SK-N-MC (cell line): ENCODE results near the gene ERVK3-1.
"Not testable (repeated sequence)": the region's sequence is repeated elsewhere in the genome, so short reads cannot be mapped to it uniquely, and the experiment has no call there.

Source experiments
- DNase-seq: peaks from one replicate; pipeline ENCODE4 v3.0.0-alpha.2; 2011; ENCODE audit warnings: low read depth, low spot score
- H3K27ac ChIP-seq: fragments of 200-600 bp; sonication (generic); 2 replicates; pipeline ENCODE4 v1.5.1; 2016; ENCODE audit warnings: mixed run types
- H3K36me3 ChIP-seq: fragments of 200-600 bp; sonication (generic); 2 replicates; pipeline ENCODE4 v1.6.1; 2017; ENCODE audit warnings: antibody characterized with exemption, low read length, mixed read lengths; ENCODE audit not compliant: insufficient read depth
- H3K4me3 ChIP-seq: fragments of 200-600 bp; sonication (generic); 2 replicates; pipeline ENCODE4 v1.5.1; 2016
- H3K9ac ChIP-seq: fragments of 200-600 bp; sonication (generic); 2 replicates; pipeline ENCODE4 v1.8.0; 2017; ENCODE audit warnings: mixed run types, mixed read lengths; ENCODE audit not compliant: insufficient read length
- H3K9me3 ChIP-seq: fragments of 200-600 bp; sonication (generic); 2 replicates; pipeline ENCODE4 v1.6.1; 2017; ENCODE audit warnings: low read depth, mild to moderate bottlenecking, antibody characterized with exemption, low read length, moderate library complexity, mixed read lengths
- EZH2 ChIP-seq: fragments of 200-600 bp; sonication (generic); IDR thresholded peaks from one replicate; pipeline ENCODE4 v1.6.1; 2017; ENCODE audit warnings: antibody characterized with exemption
- FOXP2 ChIP-seq: optimal IDR thresholded peaks from 2 replicates; pipeline ENCODE3; 2011; ENCODE audit warnings: mild to moderate bottlenecking, moderate library complexity; ENCODE audit not compliant: insufficient read depth; ENCODE audit errors: extremely low read length, control extremely low read depth
- POLR2AphosphoS5 ChIP-seq: IDR thresholded peaks from 2 replicates; pipeline ENCODE4 v1.6.1; 2012; ENCODE audit warnings: mild to moderate bottlenecking, low read depth, low read length, borderline replicate concordance

Gene ERVK3-1

DNA sequence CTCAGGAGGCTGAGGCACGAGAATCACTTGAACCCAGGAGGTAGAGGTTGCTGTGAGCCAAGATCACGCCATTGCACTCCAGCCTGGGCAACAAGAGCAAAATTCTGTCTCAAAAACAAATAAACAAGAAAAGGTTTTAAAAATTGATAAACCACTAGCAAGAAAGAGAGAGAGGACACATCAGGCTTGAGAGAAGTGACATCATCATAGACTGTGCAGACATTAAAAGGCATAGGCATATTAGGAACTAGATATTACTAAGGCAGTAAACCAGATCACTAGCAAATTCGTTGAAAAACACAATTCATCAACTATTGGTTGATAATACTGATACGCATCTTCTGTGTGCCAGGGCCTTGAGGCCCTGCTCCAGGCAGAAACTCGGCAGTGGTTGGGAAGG is 40.4 kb downstream of the ERVK3-1 start:
- DNase-seq, result no peak
- H3K9ac ChIP-seq, result no peak overlapping the region
- H3K36me3 ChIP-seq, result no peaks in the 10 kb centered on the region
- H3K27ac ChIP-seq, result no peak overlapping the region
- TF ChIP-seq POLR2AphosphoS5 (no peak), FOXP2 (no peak), EZH2 (no peak)
- no peak overlapping the region for H3K4me3 ChIP-seq
- no peaks in the 10 kb centered on the region for H3K9me3 ChIP-seq

DNA sequence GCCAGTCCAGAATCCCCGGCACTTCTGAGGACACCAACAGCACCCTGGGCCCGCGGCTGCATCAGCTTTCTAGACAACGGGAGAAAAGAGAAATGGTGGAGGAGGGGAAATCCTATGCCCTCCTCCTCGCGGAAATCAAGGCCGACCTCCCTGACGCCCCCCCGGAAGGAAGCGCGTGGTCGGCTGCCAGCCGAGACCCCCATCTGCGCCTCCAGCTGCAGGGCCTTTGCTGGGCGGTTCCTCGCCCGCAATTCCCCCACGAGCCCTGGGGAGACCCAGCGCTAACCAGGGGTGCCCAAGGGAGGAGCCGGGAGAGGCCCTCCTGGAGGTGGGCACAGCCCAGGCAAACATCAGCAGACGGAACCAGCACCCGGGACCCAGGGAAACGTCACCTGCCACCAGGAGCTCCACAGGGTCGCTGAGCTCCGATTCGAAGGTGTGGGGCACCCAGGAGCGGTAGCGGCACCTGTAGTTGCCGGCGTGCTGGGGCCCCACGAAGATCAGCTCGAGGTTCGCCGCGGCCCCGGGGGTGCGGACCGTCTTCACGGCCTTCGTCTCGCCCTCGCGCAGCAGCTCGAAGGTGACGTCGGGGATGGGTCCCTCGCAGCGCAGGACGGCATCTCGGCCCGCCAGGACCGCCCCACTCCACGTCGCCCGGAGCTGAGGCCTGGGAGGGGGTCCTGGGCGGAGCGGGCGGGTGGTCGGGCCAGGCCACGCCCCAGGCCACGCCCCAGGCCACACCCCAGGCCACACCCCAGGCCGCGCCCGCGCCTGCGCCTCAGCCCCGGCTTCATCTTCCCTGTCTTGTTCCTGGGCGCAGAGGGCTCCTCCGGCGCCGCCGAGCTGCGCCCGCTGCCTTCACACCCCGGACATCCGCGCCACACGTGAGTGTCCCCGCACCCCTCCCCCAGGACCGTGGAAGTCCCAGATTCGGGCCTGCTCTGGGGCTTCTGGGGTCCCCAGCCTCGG is 42.1 kb downstream of the ERVK3-1 start:
- no peak for DNase-seq
- Histone ChIP-seq H3K9ac (peak overlapping the region; percentile 74), H3K4me3 (peak overlapping the region; percentile 86), H3K9me3 (no peaks in the 10 kb centered on the region), H3K36me3 (no peaks in the 10 kb centered on the region), H3K27ac (no peak overlapping the region)
- TF ChIP-seq FOXP2 (no peak), EZH2 (no peak), POLR2AphosphoS5 (peak; percentile 78; the same call in 1 of the 2 replicates)

DNA sequence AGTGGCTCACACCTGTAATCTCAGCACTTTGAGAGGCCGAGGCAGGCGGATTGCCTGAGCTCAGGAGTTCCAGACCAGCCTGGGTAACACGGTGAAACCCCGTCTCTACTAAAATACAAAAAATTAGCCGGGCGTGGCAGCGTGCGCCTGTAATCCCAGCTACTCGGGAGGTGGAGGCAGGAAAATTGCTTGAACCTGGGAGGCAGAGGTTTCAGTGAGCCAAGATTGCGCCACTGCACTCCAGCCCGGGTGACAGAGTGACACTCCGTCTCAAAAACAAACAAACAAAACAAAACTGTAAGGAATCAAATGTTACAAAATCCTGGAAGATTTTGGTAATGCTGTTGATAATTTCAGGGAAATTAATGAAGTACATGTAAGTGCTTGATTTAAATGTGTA is 42.9 kb downstream of the ERVK3-1 start:
- not testable (repeated sequence) for DNase-seq
- peak overlapping the region; percentile 74 for H3K9ac ChIP-seq

DNA sequence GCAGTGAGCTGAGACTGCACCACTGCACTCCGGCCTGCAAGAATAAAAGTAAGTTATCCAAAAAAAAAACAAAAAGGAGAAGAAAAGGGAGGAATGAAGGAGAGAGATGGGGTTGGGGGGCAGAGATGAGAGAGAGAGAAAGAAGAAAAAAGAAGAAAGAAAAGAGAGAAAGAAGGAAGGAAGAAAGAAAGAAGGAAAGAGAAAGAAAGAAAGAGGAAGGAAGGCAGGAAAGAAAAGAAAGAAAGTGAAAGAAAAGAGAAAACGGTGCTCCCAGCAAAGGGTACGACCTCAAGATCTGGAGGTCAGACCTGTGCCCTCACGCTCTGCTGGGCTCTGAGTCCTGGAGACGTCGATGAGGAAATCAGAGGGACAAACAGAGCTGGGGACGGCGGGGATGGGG is 44.4 kb downstream of the ERVK3-1 start:
- Histone ChIP-seq H3K36me3 (no peaks in the 10 kb centered on the region), H3K9me3 (no peaks in the 10 kb centered on the region), H3K4me3 (no peak overlapping the region), H3K9ac (no peak overlapping the region), H3K27ac (no peak overlapping the region)
- no peak for DNase-seq
- TF ChIP-seq EZH2 (no peak), POLR2AphosphoS5 (no peak), FOXP2 (no peak)

More for the DNA sequence above, 42.9 kb downstream of the ERVK3-1 start:
- H3K4me3 ChIP-seq, result peak overlapping the region; percentile 86
- H3K27ac ChIP-seq, H3K9me3 ChIP-seq, H3K36me3 ChIP-seq: not testable (repeated sequence)

DNA sequence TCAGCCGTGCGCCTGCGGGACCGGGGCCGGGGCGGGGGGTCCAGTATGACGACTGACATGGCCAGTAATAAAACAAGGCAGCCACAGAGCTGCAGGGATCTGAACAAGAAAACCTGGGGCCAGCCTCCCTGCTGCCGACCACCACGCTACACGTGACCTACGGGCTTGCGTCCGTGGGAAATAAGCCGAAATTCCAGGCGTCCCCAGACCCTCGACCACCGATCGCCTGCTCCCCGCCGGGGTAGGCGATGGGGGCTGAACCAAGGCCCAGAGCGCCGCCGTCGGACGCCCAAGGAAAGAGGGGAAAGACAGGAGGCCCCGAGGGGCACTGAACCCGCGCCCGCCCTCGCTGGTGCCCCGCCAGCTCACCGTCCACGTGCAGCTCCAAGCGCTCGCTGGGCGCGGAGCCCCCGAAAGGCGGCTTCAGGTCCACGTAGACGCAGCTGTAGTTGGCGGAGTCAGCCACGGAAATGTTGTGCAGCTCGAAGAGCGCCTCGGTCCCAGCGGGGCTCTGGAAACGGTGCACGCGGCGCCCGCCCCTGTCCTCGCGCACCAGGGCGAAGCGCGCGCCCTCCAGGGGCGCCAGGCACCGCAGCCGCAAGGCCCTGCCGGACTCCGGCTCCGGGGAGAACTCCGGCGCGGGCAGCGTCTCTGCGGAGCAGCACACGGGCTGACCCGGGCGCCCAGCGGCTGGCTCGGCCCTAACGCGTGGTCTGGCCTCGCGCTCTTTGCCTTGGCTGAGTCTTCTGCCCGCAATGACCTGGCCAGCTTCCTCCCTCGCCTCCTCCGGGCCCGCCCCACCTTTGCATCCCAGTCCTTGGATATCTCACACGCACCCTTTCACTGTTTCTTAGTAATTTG is 45.1 kb downstream of the ERVK3-1 start:
- no peak overlapping the region for H3K9ac ChIP-seq
- no peak overlapping the region for H3K4me3 ChIP-seq
- TF ChIP-seq FOXP2 (no peak), EZH2 (no peak), POLR2AphosphoS5 (no peak)
- DNase-seq, result no peak
- H3K36me3 ChIP-seq, result no peaks in the 10 kb centered on the region
- H3K9me3 ChIP-seq, result no peaks in the 10 kb centered on the region
- no peak overlapping the region for H3K27ac ChIP-seq

DNA sequence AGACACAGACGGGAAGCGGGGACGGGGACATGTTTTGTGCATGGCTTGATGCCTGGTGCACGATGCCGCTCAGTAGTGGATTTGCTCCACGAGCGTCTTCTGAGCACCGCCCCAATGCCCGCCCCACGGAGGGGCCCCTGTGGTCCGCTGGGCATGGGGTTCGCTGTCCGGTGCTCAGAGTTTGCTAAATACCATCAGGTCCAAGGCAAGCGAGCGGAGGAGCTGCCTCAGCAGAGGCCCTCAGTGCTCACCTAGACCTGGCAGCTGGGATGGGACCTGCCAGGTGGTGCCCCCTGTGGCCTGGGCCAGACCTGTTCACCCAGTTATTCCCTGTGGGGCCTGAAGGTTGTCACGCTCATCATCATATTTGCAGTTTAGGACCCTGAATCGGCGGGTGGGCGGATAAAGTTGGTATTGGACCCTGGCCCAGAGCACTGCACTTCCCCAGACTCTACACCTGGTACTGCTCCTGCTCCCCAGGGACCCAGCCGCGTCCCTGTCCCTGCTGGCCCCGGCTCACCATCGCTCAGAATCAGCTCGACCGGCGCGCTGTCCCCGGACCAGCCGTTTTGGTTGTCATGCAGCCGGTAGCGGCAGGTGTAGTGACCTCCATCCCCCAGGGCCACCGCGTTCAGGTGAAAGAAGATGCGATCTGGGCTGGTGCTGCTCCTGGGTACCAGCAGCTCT is 45.8 kb downstream of the ERVK3-1 start:
- no peaks in the 10 kb centered on the region for H3K36me3 ChIP-seq
- DNase-seq, result no peak
- no peak overlapping the region for H3K27ac ChIP-seq
- no peak overlapping the region for H3K4me3 ChIP-seq
- H3K9me3 ChIP-seq, result no peaks in the 10 kb centered on the region
- no peak for TF ChIP-seq FOXP2
- no peak for TF ChIP-seq POLR2AphosphoS5
- TF ChIP-seq EZH2, result no peak
- H3K9ac ChIP-seq, result no peak overlapping the region

DNA sequence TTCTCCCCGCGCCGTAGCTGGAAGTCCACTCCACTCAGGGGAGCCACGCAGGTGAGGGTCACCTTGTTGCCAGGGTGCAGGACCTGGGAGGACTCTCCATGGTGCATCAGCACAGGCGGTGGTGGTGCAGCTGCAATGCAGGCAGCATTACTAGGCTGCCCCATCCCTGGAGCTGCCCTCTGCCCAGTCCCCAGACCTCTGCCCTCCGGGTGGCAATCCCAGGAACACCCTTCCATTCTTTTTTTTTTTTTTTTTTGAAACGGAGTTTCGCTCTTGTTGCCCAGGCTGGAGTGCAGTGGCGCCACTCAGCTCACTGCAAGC is 46.3 kb downstream of the ERVK3-1 start:
- no peak for DNase-seq
- no peaks in the 10 kb centered on the region for H3K36me3 ChIP-seq
- TF ChIP-seq EZH2 (no peak), POLR2AphosphoS5 (no peak), FOXP2 (no peak)
- H3K9me3 ChIP-seq, result no peaks in the 10 kb centered on the region
- no peak overlapping the region for H3K4me3 ChIP-seq
- H3K27ac ChIP-seq, result no peak overlapping the region
- H3K9ac ChIP-seq, result no peak overlapping the region

DNA sequence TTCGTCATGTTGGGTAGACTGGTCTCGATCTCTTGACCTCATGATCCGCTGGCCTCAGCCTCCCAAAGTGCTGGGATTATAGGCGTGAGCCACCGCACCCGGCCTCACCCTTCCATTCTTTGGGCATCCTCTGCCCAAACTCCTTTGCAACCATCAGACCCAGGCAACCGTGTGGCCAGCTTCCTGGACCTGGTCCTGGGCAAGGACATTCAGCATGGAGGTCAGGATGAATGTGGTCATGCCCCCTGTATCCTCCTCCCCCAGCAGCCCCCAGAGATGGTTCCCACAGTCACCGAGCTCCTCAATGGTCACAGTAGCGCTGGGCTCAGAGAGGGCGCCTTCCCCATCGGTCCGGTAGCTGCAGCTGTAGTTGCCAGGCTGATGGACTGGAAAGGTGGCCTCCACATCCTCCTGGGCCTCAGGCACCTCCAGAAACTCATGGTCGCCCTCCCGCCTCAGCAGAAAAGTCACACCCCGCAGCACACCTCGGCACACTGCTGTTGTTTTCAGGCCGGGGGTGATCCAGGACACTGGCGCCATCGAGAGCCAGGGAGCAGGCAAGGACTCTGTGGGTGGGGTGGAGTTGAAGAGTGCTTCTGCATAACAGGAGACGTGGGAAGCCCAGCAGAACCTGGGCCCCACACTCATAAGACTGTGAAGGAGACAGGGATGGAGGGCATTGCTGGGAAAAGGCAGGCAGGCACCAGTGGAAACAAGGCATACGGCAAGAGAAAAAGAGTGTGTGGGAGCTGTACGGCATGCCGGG is 47.0 kb downstream of the ERVK3-1 start:
- DNase-seq, result no peak
- TF ChIP-seq FOXP2 (no peak), POLR2AphosphoS5 (no peak), EZH2 (no peak)
- Histone ChIP-seq H3K9ac (no peak overlapping the region), H3K27ac (no peak overlapping the region), H3K9me3 (no peaks in the 10 kb centered on the region), H3K4me3 (no peak overlapping the region), H3K36me3 (no peaks in the 10 kb centered on the region)
